OCI-LY7 (cell line): ENCODE data around the gene MGME1. TPM values are rescaled to one million over a fixed set of nuclear protein-coding genes. Genes with fewer than 3 reads are reported as not detected.

ENCODE experiments used
- BruUV-seq: library from RNA; stranded (reverse); fragments of 400-500 nt; replicated peaks from 2 replicates; lab custom pipeline; 2021; lab: Mats Ljungman, UMichigan
- CTCF ChIA-PET: fragments of 300-600 bp; sonication (Branson Sonifier 250); formaldehyde crosslinking; loops from one replicate; lab custom pipeline; 2022; ENCODE audit warnings: antibody characterized with exemption; ENCODE audit not compliant: unreplicated experiment; lab: Charles Lee
- POLR2A ChIA-PET: fragments of 300-600 bp; sonication (Branson Sonifier 250); formaldehyde crosslinking; loops from one replicate; lab custom pipeline; 2022; ENCODE audit warnings: antibody characterized with exemption; lab: Charles Lee
- DNase-seq: peaks from one replicate; pipeline ENCODE4 v3.0.0-alpha.2; 2015; ENCODE audit warnings: low spot score
- H2AFZ ChIP-seq: fragments of 200-600 bp; sonication (generic), shearing (Covaris generic); 2 replicates; pipeline ENCODE4 v1.6.1; 2014; ENCODE audit warnings: mild to moderate bottlenecking, antibody characterized with exemption, low read length, moderate library complexity
- H3K27ac ChIP-seq: fragments of 200-600 bp; sonication (generic); 2 replicates; pipeline ENCODE4 v1.5.1; 2014; ENCODE audit warnings: mixed run types, low read depth, mild to moderate bottlenecking, moderate library complexity, low read length, inconsistent platforms; ENCODE audit not compliant: poor library complexity, severe bottlenecking
- H3K36me3 ChIP-seq: fragments of 200-600 bp; sonication (generic); 2 replicates; pipeline ENCODE4 v1.6.1; 2014; ENCODE audit warnings: mild to moderate bottlenecking, antibody characterized with exemption, low read length, moderate library complexity, mixed read lengths; ENCODE audit not compliant: insufficient read depth
- H3K4me1 ChIP-seq: fragments of 200-600 bp; sonication (generic); 2 replicates; pipeline ENCODE4 v1.5.1; 2014; ENCODE audit warnings: mild to moderate bottlenecking, low read length; ENCODE audit not compliant: insufficient read depth, poor library complexity, severe bottlenecking
- H3K4me2 ChIP-seq: fragments of 200-600 bp; sonication (generic); 2 replicates; pipeline ENCODE4 v1.6.1; 2014; ENCODE audit warnings: mild to moderate bottlenecking, low read length
- H3K4me3 ChIP-seq: fragments of 200-600 bp; sonication (generic); 2 replicates; pipeline ENCODE4 v1.5.1; 2014; ENCODE audit warnings: mild to moderate bottlenecking, low read depth, low read length; ENCODE audit not compliant: poor library complexity, severe bottlenecking
- H3K79me2 ChIP-seq: fragments of 200-600 bp; sonication (generic); 2 replicates; pipeline ENCODE4 v1.6.1; 2016; ENCODE audit warnings: low read depth, mild to moderate bottlenecking, low read length, moderate library complexity, mixed read lengths; ENCODE audit not compliant: insufficient read depth
- H3K9me2 ChIP-seq: fragments of 200-600 bp; sonication (generic); 2 replicates; pipeline ENCODE4 v1.6.1; 2016; ENCODE audit warnings: mild to moderate bottlenecking, low read length, mixed read lengths; ENCODE audit not compliant: insufficient read depth
- H3K9me3 ChIP-seq: fragments of 200-600 bp; sonication (generic); 2 replicates; pipeline ENCODE4 v1.6.1; 2014; ENCODE audit warnings: mild to moderate bottlenecking, mixed run types, low read length, mixed read lengths
- H4K20me1 ChIP-seq: fragments of 200-600 bp; sonication (generic); 2 replicates; pipeline ENCODE4 v1.6.1; 2014; ENCODE audit warnings: mild to moderate bottlenecking, antibody characterized with exemption, low read length, moderate library complexity, mixed read lengths; ENCODE audit not compliant: insufficient read depth
- CTCF ChIP-seq: fragments of 200-600 bp; sonication (generic); conservative IDR thresholded peaks from 2 replicates; pipeline ENCODE4 v1.5.1; 2014; ENCODE audit warnings: mild to moderate bottlenecking, antibody characterized with exemption, low read length, moderate library complexity, mixed read lengths
- EZH2phosphoT487 ChIP-seq: fragments of 200-600 bp; sonication (generic); IDR thresholded peaks from 2 replicates; pipeline ENCODE4 v1.6.1; 2018; ENCODE audit warnings: low read depth, borderline replicate concordance, mild to moderate bottlenecking, mixed run types, antibody characterized with exemption, low read length, moderate library complexity, mixed read lengths
- intact Hi-C: fragments of 100-400 bp; cut with micrococcal nuclease; formaldehyde crosslinking; loops from one replicate; pipeline ENCODE4 v1.10.0; 2022; ENCODE audit not compliant: unreplicated experiment
- total RNA-seq, 2 experiments: library from RNA; depleted of rRNA in 1 of 2; stranded (reverse); fragments of >200 nt in 1 of 2; shearing (Covaris generic) in 1 of 2; gene quantifications; 2 replicates each; pipeline ENCODE4 v1.2.3, GENCODE V29; 2014 to 2022

The MGME1 gene
- total RNA-seq, 2 experiments from 2014 or later = 46.6 to 80.1 TPM

GRCh38 chr20:17928211-17928611 is 40.6 kb upstream of the MGME1 start:
- BruUV-seq = no TSS peak
- H4K20me1 ChIP-seq = 0 out of 2 replicates have a peak, but pooled peaks cover 7% of the 10 kb centered on the region
- POLR2A ChIA-PET = no interaction called here
- H2AFZ ChIP-seq = no peak overlapping the region
- CTCF ChIA-PET = no interaction called here
- H3K9me2 ChIP-seq = no peaks in the 10 kb centered on the region
- no peak overlapping the region for H3K4me3 ChIP-seq
- no peak overlapping the region for H3K27ac ChIP-seq
- H3K79me2 ChIP-seq = no peaks in the 10 kb centered on the region
- TF ChIP-seq CTCF = no peak
- no peak for TF ChIP-seq EZH2phosphoT487
- no peaks in the 10 kb centered on the region for H3K36me3 ChIP-seq
- intact Hi-C loops = no loop called here
- no peak for DNase-seq
- H3K4me1 ChIP-seq = no peaks in the 10 kb centered on the region
- H3K4me2 ChIP-seq = no peak overlapping the region
- no peaks in the 10 kb centered on the region for H3K9me3 ChIP-seq

- BruUV-seq = no TSS peak
- CTCF ChIA-PET = no interaction called here
Observed at GRCh38 chr20:17928633-17929311, 40.0 kb upstream of the MGME1 start.

More at GRCh38 chr20:17928633-17929311, 40.0 kb upstream of the MGME1 start:
- Histone ChIP-seq H3K79me2 (no peaks in the 10 kb centered on the region), H4K20me1 (0 out of 2 replicates have a peak, but pooled peaks cover 7% of the 10 kb centered on the region), H3K4me3 (no peak overlapping the region), H3K9me2 (no peaks in the 10 kb centered on the region), H3K4me2 (no peak overlapping the region), H3K27ac (no peak overlapping the region), H2AFZ (no peak overlapping the region), H3K9me3 (no peaks in the 10 kb centered on the region), H3K36me3 (no peaks in the 10 kb centered on the region), H3K4me1 (no peaks in the 10 kb centered on the region)
- intact Hi-C loops = no loop called here
- TF ChIP-seq EZH2phosphoT487 (no peak), CTCF (no peak)
- POLR2A ChIA-PET = no interaction called here
- no peak for DNase-seq
